GM12892 (cell line): ENCODE measurements around the gene TCF4.

Experiments used
- POLR2A ChIP-seq: IDR thresholded peaks from 2 replicates; pipeline ENCODE4 v1.6.1; 2011; ENCODE audit warnings: low read depth, low read length, control low read depth
- POLR2AphosphoS5 ChIP-seq: IDR thresholded peaks from 2 replicates; pipeline ENCODE4 v1.6.1; 2011; ENCODE audit warnings: low read depth, low read length, control low read depth
- TAF1 ChIP-seq: IDR thresholded peaks from 2 replicates; pipeline ENCODE4 v1.6.1; 2011; ENCODE audit warnings: low read depth, mild to moderate bottlenecking, control low read depth, low read length, borderline replicate concordance

DNA sequence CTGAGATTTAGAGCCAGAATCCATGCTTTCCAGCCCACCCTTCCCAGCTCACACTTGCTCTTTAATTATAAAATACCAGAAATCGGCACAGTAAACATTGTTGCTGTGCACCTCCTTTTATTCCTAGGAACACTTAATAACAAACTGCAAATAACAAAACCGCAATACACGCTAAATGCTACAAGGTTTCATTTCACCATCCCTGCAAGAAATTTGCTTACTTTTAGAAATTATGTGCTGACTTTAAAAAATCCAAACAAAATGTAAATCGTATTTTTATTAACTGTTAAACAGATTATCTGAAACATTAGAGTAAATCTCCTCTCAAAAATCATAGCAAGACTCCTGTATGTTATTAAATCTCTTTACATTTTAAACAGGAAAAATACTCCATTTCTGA lies 79.3 kb downstream of the TCF4 start:
- TF ChIP-seq POLR2A (no peak), TAF1 (no peak), POLR2AphosphoS5 (no peak)
